Gastrocnemius medialis (tissue), 4 donors: ENCODE measurements around the gene AQP5. TPM values are rescaled to one million over a fixed set of nuclear protein-coding genes. Genes with fewer than 3 reads are reported as not detected.

ENCODE experiments used
- ATAC-seq, 2 donors: fragments of 150-250 bp; one replicate each; pipeline ENCODE4 v1.9.1; 2016
- DNase-seq, 2 donors: peaks; one replicate each; pipeline ENCODE4 v3.0.0-alpha.2; 2019
- H3K27ac ChIP-seq, 4 donors: fragments of 200-600 bp; sonication (generic); 1 replicate in 1 of 4; 2 replicates in 3 of 4; pipeline ENCODE4 v1.5.1; 2016 to 2018; ENCODE audit warnings: mild to moderate bottlenecking in 2 of 4, moderate library complexity in 1 of 4
- H3K27me3 ChIP-seq, 3 donors: fragments of 200-600 bp; sonication (generic) in 2 of 3; 1 replicate in 1 of 3; 2 replicates in 2 of 3; pipeline versions ENCODE4 v1.5.1 to v1.6.0; 2016 to 2019; ENCODE audit warnings: mild to moderate bottlenecking in 1 of 3, moderate library complexity in 1 of 3
- H3K36me3 ChIP-seq, 2 donors: fragments of 200-600 bp; sonication (generic) in 1 of 2; one replicate each; pipeline ENCODE4 v1.5.1; 2017 to 2018
- H3K4me1 ChIP-seq, 2 donors: fragments of 200-600 bp; sonication (generic) in 1 of 2; one replicate each; pipeline ENCODE4 v1.5.1; 2016 to 2017; ENCODE audit warnings: mild to moderate bottlenecking in 2 of 2
- H3K4me3 ChIP-seq, 4 donors: fragments of 200-600 bp; sonication (generic) in 3 of 4; 1 replicate in 1 of 4; 2 replicates in 3 of 4; pipeline ENCODE4 v1.5.1; 2016 to 2019; ENCODE audit warnings: mild to moderate bottlenecking in 2 of 4
- H3K9me3 ChIP-seq, 3 donors: fragments of 200-600 bp; sonication (generic) in 2 of 3; 1 replicate in 1 of 3; 2 replicates in 2 of 3; pipeline ENCODE4 v1.5.1; 2016 to 2019
- POLR2A ChIP-seq, 2 donors: fragments of 450-650 bp; IDR thresholded peaks; one replicate each; pipeline ENCODE4 v1.6.1; 2017; ENCODE audit warnings: antibody characterized with exemption in 2 of 2, mild to moderate bottlenecking in 2 of 2, moderate library complexity in 2 of 2
- in situ Hi-C, 4 donors: fragments of 200-750 bp; cut with MboI; loops; one replicate each; pipeline versions ENCODE4 v1.15.0 to v1.8.0; 2017; ENCODE audit warnings: low sequenced_read_pairs in 4 of 4
- intact Hi-C: fragments of 100-400 bp; cut with DNase I; formaldehyde crosslinking; loops from one replicate; pipeline ENCODE4 v1.15.1; 2023; ENCODE audit warnings: low total_unique reads
- total RNA-seq, 4 donors: library from RNA; depleted of rRNA; stranded (reverse); fragments of >200 nt; gene quantifications; one replicate each; pipeline versions ENCODE4 v1.1.0 to v1.2.3, GENCODE V29; 2016
- TF ChIP-seq, protein P1 (sequence below), 5 experiments: fragments of 450-650 bp in 3 of 5; fragments of 200-600 bp in 2 of 5; sonication (generic) in 2 of 5; IDR thresholded peaks in 4 of 5; conservative IDR thresholded peaks in 1 of 5; 1 replicate in 4 of 5; 2 replicates in 1 of 5; pipeline ENCODE4 v1.5.1; 2016 to 2019; ENCODE audit warnings: antibody characterized with exemption in 5 of 5, mild to moderate bottlenecking in 3 of 5, moderate library complexity in 3 of 5

AQP5 gene
- total RNA-seq, 4 donors from 2014 or later: not detected

DNA sequence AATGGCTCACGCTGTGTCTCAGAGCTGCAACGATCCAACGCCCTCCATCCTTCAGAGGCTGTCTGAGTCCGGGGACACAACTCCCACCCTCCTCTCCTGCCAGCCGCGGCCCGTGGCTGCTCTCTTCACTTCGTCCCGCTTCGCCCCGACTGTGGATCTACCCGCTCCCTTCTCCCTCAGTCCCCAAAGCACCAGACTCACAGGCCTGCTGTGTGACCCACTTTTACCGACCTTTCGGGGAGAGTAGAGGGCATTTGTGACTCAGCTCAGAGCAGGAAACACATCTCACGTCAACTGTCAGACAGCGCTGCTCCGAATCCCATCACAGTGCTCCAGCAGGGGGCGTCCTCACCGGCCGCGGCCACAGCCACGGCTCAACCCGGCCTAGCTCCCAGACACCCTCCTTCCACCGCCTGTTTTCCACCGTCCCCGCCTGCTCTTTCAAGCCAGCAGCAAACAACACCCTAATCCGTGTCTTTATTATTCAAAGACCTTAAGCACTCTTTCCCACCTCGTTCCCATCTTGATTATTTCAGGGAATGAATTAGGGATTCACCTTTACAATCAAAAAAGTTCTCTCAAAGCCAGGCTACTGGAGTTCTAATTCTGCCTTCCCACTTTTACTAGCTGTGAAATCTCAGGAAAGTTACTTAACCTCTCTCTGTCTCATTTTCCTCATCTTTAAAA lies 16.1 kb upstream of the AQP5 start:
- ATAC-seq: peak; percentile 84 to 92

DNA sequence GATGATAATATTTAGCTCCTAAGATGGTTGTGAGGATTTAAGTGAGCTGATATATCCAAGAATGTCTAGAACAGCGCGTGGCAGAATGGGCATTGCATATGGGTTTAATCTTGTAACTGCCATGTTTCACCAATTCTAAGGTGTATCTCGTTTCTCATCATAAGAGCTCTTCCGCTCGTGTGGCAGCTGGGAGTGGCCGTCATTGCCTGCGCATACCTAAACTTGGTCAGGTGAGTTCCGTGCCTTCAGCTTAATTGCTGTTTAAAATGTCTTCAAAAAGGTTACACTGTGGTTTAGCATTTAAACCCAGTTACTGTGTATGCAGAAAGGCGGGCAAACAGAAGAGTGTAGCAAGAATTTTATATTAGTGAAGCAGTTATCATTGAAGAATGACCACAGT lies 15.6 kb upstream of the AQP5 start:
- intact Hi-C loops: no loop called here
- Histone ChIP-seq H3K9me3 (no peaks in the 10 kb centered on the region), H3K4me1 (no peaks in the 10 kb centered on the region), H3K27me3 (no peaks in the 10 kb centered on the region), H3K4me3 (no peak overlapping the region), H3K27ac (no peak overlapping the region), H3K36me3 (no peaks in the 10 kb centered on the region)
- TF ChIP-seq POLR2A (IDR thresholded peaks at IDR 0.05): no peak
- TF ChIP-seq, protein P1, sequence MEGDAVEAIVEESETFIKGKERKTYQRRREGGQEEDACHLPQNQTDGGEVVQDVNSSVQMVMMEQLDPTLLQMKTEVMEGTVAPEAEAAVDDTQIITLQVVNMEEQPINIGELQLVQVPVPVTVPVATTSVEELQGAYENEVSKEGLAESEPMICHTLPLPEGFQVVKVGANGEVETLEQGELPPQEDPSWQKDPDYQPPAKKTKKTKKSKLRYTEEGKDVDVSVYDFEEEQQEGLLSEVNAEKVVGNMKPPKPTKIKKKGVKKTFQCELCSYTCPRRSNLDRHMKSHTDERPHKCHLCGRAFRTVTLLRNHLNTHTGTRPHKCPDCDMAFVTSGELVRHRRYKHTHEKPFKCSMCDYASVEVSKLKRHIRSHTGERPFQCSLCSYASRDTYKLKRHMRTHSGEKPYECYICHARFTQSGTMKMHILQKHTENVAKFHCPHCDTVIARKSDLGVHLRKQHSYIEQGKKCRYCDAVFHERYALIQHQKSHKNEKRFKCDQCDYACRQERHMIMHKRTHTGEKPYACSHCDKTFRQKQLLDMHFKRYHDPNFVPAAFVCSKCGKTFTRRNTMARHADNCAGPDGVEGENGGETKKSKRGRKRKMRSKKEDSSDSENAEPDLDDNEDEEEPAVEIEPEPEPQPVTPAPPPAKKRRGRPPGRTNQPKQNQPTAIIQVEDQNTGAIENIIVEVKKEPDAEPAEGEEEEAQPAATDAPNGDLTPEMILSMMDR (IDR thresholded peaks at IDR 0.05 in 4 of 5, conservative IDR thresholded peaks at IDR 0.05 in 1 of 5): no peak
- in situ Hi-C loops: no loop called here
- DNase-seq (no peak), ATAC-seq (no peak)

More for the DNA sequence above, 16.1 kb upstream of the AQP5 start:
- Histone ChIP-seq H3K9me3 (no peaks in the 10 kb centered on the region), H3K4me3 (peak overlapping the region in 3 of 4 donors; percentile 22 to 32 (median 23)), H3K27ac (no peak overlapping the region), H3K4me1 (no peaks in the 10 kb centered on the region), H3K36me3 (no peaks in the 10 kb centered on the region), H3K27me3 (no peaks in the 10 kb centered on the region)
- intact Hi-C loops (no loop called here), in situ Hi-C loops (no loop called here)
- TF ChIP-seq, protein P1 (IDR thresholded peaks at IDR 0.05 in 4 of 5, conservative IDR thresholded peaks at IDR 0.05 in 1 of 5): peak; percentile 29 to 78 (median 66)
- TF ChIP-seq POLR2A (IDR thresholded peaks at IDR 0.05): no peak
- peak; percentile 29 to 53 for DNase-seq

DNA sequence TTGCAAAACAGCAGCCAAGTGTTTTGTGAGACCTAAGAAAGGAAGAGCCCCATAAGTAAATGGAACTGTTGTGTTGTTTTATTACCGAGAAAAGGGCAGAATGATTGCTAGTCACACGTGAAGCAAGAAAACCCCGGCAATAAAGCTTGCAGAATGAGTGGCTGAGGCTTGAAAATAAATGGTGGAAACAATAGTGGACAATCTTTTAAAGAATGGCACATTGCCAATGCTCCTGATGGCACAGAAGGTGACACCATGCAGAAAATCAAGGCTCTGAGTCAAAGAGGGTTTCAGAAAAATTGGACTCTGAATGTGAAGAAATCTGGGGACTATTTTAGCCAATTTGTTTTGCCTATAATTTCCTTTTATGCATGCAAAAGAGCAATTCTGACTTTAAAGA lies 15.2 kb upstream of the AQP5 start:
- intact Hi-C loops: no loop called here
- ATAC-seq: no peak
- in situ Hi-C loops: no loop called here

DNA sequence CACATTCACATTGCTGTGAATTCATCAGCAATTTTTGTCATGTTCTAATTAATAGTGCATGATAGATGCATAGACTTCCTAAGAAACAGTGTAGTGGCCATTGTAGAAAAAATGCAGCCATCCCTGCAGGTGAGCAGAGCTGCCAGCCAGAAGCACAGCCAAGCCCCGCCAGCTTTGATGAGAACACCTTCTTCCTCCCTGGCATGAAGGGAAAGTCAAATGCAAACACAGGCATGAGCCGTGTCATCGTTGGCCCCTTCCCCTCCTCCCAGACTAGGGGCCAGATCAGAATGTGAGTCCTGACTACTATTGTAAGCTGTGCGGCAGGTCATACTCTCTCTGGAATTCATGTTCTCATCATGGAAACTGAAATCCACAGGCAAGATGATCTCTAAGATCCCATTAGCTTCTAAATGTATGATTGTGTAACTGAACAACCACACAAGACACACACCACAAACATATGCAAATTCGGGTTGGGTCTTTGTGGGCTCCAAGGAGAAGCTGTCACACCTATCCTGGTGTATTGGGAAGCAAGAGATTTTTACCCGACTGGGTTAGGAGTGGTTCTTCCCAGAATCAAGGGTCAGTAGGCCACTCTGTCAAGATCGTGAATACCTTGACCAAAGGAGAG lies 14.0 kb upstream of the AQP5 start:
- DNase-seq (no peak), ATAC-seq (no peak)
- H3K4me3 ChIP-seq: no peak overlapping the region
- no peaks in the 10 kb centered on the region for H3K36me3 ChIP-seq
- TF ChIP-seq, protein P1 (IDR thresholded peaks at IDR 0.05 in 4 of 5, conservative IDR thresholded peaks at IDR 0.05 in 1 of 5): no peak
- no peak for TF ChIP-seq POLR2A (IDR thresholded peaks at IDR 0.05)
- intact Hi-C loops: no loop called here
- no peaks in the 10 kb centered on the region for H3K9me3 ChIP-seq
- in situ Hi-C loops: no loop called here
- no peaks in the 10 kb centered on the region for H3K4me1 ChIP-seq
- H3K27me3 ChIP-seq: no peaks in the 10 kb centered on the region
- H3K27ac ChIP-seq: no peak overlapping the region

More for the DNA sequence above, 15.2 kb upstream of the AQP5 start:
- Histone ChIP-seq H3K4me1 (no peaks in the 10 kb centered on the region), H3K27me3 (no peaks in the 10 kb centered on the region), H3K9me3 (no peaks in the 10 kb centered on the region), H3K27ac (no peak overlapping the region), H3K36me3 (no peaks in the 10 kb centered on the region), H3K4me3 (no peak overlapping the region)
- no peak for TF ChIP-seq POLR2A (IDR thresholded peaks at IDR 0.05)
- TF ChIP-seq, protein P1 (IDR thresholded peaks at IDR 0.05 in 4 of 5, conservative IDR thresholded peaks at IDR 0.05 in 1 of 5): no peak
- DNase-seq: no peak
